SK-N-SH treated with all-trans-retinoic acid at 6 μM for 48 hours (cell line): ENCODE results near the gene KCNJ12.
"Not testable (repeated sequence)": the region's sequence is repeated elsewhere in the genome, so short reads cannot be mapped to it uniquely, and the experiment has no call there.

Experiments used
- GLIS3 ChIP-seq: fragments of 250-450 bp; sonication (Bioruptor Pico); IDR thresholded peaks from 2 replicates; pipeline ENCODE4 v1.5.0; 2020; ENCODE audit warnings: mild to moderate bottlenecking, moderate library complexity
- SNAI2 ChIP-seq: fragments of 250-450 bp; sonication (Bioruptor Pico); IDR thresholded peaks from 2 replicates; pipeline ENCODE4 v1.5.0; 2020; ENCODE audit warnings: mild to moderate bottlenecking, moderate library complexity
- ZNF565 ChIP-seq: fragments of 450-650 bp; formaldehyde crosslinking; conservative IDR thresholded peaks from 2 replicates; pipeline ENCODE4 v1.5.0; 2020; ENCODE audit warnings: low read depth, mild to moderate bottlenecking, moderate library complexity
- ZNF70 ChIP-seq: fragments of 450-650 bp; formaldehyde crosslinking; IDR thresholded peaks from 2 replicates; pipeline ENCODE4 v1.5.0; 2020; ENCODE audit warnings: mild to moderate bottlenecking, moderate library complexity
- TF ChIP-seq, protein P1 (sequence below): fragments of 250-450 bp; sonication (Bioruptor Pico); IDR thresholded peaks from 2 replicates; pipeline ENCODE4 v1.8.0; 2020; ENCODE audit warnings: mild to moderate bottlenecking, moderate library complexity, borderline replicate concordance

DNA sequence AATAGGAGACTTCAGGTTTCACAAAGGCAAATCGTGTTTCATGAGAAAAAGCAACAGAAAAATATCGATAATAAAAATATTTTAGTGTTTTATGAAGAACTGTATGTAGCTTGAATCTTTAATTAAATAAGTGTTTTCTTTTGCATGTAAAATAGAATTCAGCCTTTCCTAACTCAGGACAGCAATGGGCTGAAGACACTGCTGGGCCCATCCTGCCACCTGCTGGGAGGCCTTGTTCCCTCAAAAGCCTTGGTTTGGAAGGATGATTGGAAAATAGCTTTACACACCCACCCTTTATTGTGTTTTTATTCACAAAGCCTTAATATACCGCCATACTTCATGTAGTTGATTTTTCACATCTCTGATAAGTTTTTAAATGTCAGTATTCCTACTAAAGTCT is 73.7 kb downstream of the KCNJ12 start:
- not testable (repeated sequence) for TF ChIP-seq GLIS3; SNAI2 (CRISPR knock-in tag); ZNF70 (CRISPR knock-in tag); ZNF565
- TF ChIP-seq, protein P1, sequence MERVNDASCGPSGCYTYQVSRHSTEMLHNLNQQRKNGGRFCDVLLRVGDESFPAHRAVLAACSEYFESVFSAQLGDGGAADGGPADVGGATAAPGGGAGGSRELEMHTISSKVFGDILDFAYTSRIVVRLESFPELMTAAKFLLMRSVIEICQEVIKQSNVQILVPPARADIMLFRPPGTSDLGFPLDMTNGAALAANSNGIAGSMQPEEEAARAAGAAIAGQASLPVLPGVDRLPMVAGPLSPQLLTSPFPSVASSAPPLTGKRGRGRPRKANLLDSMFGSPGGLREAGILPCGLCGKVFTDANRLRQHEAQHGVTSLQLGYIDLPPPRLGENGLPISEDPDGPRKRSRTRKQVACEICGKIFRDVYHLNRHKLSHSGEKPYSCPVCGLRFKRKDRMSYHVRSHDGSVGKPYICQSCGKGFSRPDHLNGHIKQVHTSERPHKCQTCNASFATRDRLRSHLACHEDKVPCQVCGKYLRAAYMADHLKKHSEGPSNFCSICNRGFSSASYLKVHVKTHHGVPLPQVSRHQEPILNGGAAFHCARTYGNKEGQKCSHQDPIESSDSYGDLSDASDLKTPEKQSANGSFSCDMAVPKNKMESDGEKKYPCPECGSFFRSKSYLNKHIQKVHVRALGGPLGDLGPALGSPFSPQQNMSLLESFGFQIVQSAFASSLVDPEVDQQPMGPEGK (CRISPR knock-in tag) = not testable (repeated sequence)
